ENCODE results near the gene ACTR2.

DNA sequence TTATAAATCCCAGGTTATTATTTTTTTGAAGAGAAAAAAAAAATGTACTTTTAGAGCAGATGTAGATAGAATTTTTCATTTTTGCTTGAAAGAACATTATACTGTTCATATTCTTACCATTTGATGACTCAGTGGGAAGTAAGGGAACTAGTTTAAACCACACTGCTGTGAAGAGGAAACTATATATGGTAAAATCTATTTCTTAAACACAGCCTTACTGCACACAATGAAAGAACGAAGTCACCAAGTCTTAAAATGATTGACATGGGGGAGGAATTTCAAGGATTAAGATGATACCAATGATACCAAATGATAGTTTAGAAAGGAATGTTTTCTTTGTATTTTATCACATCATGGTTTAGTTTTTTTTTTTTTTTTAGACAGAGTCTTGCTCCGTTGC is 5.0 kb downstream of the ACTR2 start:
- TF ChIP-seq MYC (IDR thresholded peaks at IDR 0.05; ENCODE audit: low read depth, low read length) = no peak
- TF ChIP-seq, protein P1, sequence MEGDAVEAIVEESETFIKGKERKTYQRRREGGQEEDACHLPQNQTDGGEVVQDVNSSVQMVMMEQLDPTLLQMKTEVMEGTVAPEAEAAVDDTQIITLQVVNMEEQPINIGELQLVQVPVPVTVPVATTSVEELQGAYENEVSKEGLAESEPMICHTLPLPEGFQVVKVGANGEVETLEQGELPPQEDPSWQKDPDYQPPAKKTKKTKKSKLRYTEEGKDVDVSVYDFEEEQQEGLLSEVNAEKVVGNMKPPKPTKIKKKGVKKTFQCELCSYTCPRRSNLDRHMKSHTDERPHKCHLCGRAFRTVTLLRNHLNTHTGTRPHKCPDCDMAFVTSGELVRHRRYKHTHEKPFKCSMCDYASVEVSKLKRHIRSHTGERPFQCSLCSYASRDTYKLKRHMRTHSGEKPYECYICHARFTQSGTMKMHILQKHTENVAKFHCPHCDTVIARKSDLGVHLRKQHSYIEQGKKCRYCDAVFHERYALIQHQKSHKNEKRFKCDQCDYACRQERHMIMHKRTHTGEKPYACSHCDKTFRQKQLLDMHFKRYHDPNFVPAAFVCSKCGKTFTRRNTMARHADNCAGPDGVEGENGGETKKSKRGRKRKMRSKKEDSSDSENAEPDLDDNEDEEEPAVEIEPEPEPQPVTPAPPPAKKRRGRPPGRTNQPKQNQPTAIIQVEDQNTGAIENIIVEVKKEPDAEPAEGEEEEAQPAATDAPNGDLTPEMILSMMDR (IDR thresholded peaks at IDR 0.05; ENCODE audit: low read depth, low read length) = no peak
